HL-60 (cell line): ENCODE measurements around the gene IRS2.

Source experiments
- DNase-seq, 2 experiments: peaks; one replicate each; pipeline ENCODE4 v3.0.0-alpha.2; 2010 to 2020; ENCODE audit warnings: low read depth in 1 of 2, low spot score in 1 of 2
- H3K27ac ChIP-seq: fragments of 250-450 bp; sonication (Bioruptor Pico); replicated peaks from 2 replicates; pipeline ENCODE4 v1.5.1; 2020; ENCODE audit warnings: mild to moderate bottlenecking, moderate library complexity
- H3K27me3 ChIP-seq: fragments of 250-450 bp; sonication (Bioruptor Pico); 2 replicates; pipeline ENCODE4 v1.5.1; 2021; ENCODE audit warnings: mild to moderate bottlenecking, moderate library complexity; ENCODE audit not compliant: insufficient read depth, poor library complexity, severe bottlenecking
- H3K4me3 ChIP-seq: replicated peaks from 2 replicates; pipeline ENCODE4 v1.5.1; 2011; ENCODE audit warnings: mild to moderate bottlenecking, control low read depth, low read length; ENCODE audit not compliant: insufficient read depth
- GABPA ChIP-seq: IDR thresholded peaks from 2 replicates; pipeline ENCODE4 v1.6.1; 2012; ENCODE audit warnings: low read depth
- POLR2AphosphoS5 ChIP-seq: IDR thresholded peaks from 2 replicates; pipeline ENCODE4 v1.6.1; 2012; ENCODE audit warnings: low read depth
- SPI1 ChIP-seq: IDR thresholded peaks from 2 replicates; pipeline ENCODE4 v1.6.1; 2012; ENCODE audit warnings: low read depth, mild to moderate bottlenecking, borderline replicate concordance
- TF ChIP-seq, protein P1 (sequence below): IDR thresholded peaks from one replicate; pipeline ENCODE4 v1.5.1; 2011; ENCODE audit warnings: low read length, control low read depth, inconsistent platforms; ENCODE audit not compliant: insufficient read depth
- TF ChIP-seq, protein P2 (sequence below): IDR thresholded peaks from 2 replicates; pipeline ENCODE4 v1.6.1; 2012; ENCODE audit warnings: low read depth; ENCODE audit not compliant: insufficient replicate concordance

The IRS2 gene

DNA sequence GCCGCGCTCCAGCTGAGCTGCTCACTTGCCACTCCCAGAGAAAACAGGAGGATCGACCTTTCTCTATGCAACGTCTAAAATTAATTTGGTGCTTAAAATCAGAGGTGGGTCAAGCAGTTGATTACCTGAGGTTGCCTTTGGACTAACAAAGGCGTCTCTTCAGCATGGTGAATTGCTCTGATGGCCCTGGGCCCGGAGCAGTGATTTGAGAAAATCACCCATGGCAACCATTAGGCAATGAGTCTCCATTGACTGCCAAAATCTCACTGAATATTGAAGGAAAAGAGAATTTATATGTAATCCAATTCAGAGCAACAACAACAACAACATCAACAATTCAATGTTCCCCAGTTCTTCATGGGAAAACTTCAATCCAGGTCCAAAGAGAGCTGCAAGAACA is 61.8 kb downstream of the IRS2 start:
- DNase-seq = no peak
- no peak for TF ChIP-seq GABPA
- TF ChIP-seq SPI1 = no peak
- TF ChIP-seq, protein P1, sequence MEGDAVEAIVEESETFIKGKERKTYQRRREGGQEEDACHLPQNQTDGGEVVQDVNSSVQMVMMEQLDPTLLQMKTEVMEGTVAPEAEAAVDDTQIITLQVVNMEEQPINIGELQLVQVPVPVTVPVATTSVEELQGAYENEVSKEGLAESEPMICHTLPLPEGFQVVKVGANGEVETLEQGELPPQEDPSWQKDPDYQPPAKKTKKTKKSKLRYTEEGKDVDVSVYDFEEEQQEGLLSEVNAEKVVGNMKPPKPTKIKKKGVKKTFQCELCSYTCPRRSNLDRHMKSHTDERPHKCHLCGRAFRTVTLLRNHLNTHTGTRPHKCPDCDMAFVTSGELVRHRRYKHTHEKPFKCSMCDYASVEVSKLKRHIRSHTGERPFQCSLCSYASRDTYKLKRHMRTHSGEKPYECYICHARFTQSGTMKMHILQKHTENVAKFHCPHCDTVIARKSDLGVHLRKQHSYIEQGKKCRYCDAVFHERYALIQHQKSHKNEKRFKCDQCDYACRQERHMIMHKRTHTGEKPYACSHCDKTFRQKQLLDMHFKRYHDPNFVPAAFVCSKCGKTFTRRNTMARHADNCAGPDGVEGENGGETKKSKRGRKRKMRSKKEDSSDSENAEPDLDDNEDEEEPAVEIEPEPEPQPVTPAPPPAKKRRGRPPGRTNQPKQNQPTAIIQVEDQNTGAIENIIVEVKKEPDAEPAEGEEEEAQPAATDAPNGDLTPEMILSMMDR = no peak
- TF ChIP-seq, protein P2, sequence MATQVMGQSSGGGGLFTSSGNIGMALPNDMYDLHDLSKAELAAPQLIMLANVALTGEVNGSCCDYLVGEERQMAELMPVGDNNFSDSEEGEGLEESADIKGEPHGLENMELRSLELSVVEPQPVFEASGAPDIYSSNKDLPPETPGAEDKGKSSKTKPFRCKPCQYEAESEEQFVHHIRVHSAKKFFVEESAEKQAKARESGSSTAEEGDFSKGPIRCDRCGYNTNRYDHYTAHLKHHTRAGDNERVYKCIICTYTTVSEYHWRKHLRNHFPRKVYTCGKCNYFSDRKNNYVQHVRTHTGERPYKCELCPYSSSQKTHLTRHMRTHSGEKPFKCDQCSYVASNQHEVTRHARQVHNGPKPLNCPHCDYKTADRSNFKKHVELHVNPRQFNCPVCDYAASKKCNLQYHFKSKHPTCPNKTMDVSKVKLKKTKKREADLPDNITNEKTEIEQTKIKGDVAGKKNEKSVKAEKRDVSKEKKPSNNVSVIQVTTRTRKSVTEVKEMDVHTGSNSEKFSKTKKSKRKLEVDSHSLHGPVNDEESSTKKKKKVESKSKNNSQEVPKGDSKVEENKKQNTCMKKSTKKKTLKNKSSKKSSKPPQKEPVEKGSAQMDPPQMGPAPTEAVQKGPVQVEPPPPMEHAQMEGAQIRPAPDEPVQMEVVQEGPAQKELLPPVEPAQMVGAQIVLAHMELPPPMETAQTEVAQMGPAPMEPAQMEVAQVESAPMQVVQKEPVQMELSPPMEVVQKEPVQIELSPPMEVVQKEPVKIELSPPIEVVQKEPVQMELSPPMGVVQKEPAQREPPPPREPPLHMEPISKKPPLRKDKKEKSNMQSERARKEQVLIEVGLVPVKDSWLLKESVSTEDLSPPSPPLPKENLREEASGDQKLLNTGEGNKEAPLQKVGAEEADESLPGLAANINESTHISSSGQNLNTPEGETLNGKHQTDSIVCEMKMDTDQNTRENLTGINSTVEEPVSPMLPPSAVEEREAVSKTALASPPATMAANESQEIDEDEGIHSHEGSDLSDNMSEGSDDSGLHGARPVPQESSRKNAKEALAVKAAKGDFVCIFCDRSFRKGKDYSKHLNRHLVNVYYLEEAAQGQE = no peak
- no peak for TF ChIP-seq POLR2AphosphoS5
- Histone ChIP-seq H3K27ac (no peak overlapping the region), H3K4me3 (no peak overlapping the region), H3K27me3 (no peaks in the 10 kb centered on the region)

DNA sequence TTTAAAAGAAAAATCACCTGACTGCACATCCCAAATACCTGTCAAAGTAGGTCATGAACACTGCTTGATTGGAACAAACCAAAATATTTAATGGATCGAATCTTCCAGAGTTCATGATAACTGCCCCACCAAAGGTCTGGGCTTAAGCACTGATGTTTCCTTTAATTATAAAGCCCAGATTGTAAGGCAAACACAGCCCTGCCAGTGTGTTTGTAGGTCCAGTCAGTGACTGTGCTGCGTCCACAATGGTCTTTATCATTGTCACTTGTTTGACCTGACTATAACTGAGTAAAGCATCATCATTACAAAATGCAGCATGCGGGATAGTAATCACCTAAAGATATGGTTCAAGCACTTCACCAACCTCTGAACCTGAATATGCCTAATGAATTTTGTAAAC is 63.3 kb downstream of the IRS2 start:
- no peaks in the 10 kb centered on the region for H3K27me3 ChIP-seq
- no peak overlapping the region for H3K4me3 ChIP-seq
- TF ChIP-seq, protein P2 = no peak
- TF ChIP-seq SPI1 (no peak), POLR2AphosphoS5 (no peak), GABPA (no peak)
- TF ChIP-seq, protein P1 = no peak

DNA sequence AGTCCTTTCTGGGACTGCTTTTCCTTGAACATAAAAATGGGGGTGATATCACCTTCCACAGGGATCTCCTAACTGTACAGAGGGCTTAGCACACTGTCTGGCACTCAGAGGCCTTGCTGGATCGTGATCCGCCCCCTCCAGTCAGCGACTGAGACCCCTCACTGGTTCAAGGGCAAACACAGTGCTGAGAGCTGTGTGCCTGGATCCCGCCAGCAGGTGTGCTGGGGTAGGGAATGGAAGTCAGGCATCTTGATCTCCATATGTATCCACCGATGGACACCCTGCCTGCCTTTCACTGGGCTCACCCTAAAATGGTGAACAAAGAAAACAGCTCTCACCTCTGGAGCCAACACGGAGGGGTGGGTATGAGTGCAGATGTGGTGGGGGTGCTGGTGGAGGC is 64.3 kb downstream of the IRS2 start:
- H3K27me3 ChIP-seq = no peaks in the 10 kb centered on the region
- DNase-seq = no peak
- H3K27ac ChIP-seq = no peak overlapping the region
- TF ChIP-seq, protein P1 = no peak
- TF ChIP-seq, protein P2 = no peak
- TF ChIP-seq POLR2AphosphoS5 (no peak), SPI1 (no peak), GABPA (no peak)
- no peak overlapping the region for H3K4me3 ChIP-seq

More for the DNA sequence above, 63.3 kb downstream of the IRS2 start:
- H3K27ac ChIP-seq = no peak overlapping the region
- no peak for DNase-seq
